T-helper 17 cell (primary cell): ENCODE data around the gene EDN2. TPM values are rescaled to one million over a fixed set of nuclear protein-coding genes. Genes with fewer than 3 reads are reported as not detected.

Experiments
- total RNA-seq, 4 donors: library from RNA in 2 of 4; stranded (reverse) in 2 of 4; gene quantifications; one replicate each; pipeline ENCODE4 v1.2.3 and lab custom pipeline; 2022 to 2026

EDN2 gene
- total RNA-seq, 2 donors from 2014 or later = 0.37 TPM; not detected in 1

Other genes with a start within 250 kb of the EDN2 start
- 10 to 100 TPM; 18.6 to 19.4 TPM for gene SCMH1, start 242.4 kb downstream of the EDN2 start, total RNA-seq
- gene FOXO6, start 123.2 kb downstream of the EDN2 start, total RNA-seq = 1 to 10 TPM in 1 of 2 donors, under 1 TPM in 1; 0.86 to 1.8 TPM